GM10847 (cell line): ENCODE data around the gene ARID1B.

ENCODE experiments used
- POLR2A ChIP-seq: IDR thresholded peaks from 2 replicates; pipeline ENCODE4 v1.6.1; 2011; ENCODE audit not compliant: insufficient read length; ENCODE audit errors: extremely low read depth

The ARID1B gene

DNA sequence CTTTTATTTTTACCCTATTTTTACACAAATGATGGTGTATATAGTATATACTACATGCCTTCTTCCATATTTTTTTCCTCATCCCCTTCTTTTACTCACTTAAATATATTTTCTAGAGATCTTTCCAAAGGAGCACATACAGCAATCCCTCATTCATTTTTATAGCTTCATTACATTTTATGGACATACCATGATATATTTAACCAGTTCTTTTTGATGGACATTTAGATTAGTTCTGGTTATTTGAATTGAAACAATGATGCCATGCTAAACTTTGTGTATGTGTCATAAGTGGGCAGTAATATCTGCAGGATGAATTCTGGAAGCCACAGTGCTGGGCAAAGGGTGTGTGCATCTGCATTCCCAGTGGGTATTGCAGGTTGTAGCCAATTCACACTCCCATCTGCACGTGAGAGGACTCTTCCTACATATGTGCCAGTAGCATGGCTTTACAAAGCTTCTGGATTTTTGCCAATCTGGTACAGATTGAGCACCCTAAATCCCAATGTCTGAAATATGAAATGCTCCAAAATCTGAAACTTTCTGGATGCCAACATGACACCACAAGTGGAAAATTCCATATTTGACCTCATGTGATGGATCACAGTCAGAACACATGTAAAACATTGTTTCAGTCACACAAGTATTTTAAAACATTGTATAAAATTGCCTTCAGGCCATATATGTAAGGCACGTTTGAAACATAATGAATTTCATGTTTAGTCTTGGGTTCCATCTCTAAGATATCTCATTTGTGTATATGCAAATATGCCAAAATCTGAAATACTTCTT, 127.2 kb downstream of the ARID1B start:
- no peak for TF ChIP-seq POLR2A

DNA sequence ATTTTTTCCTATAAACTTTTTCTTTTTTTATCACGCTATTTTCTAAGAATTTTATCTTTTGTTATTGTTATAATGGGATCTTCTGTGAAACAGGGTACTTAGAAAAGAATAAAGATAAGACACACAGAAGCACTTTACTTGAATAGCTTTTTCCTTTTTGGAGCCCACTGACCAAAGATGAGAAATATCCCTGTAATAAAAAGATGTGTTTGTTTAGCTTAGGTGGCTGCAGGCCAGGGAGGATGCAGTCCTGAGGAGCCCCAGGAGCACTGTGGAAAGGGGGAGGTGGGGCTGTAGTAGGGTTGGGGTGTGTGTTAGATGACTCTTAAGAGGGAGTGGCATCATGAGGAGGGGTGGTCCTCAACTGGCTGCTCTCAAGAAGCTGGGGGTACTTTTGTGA, 128.6 kb downstream of the ARID1B start:
- no peak for TF ChIP-seq POLR2A

DNA sequence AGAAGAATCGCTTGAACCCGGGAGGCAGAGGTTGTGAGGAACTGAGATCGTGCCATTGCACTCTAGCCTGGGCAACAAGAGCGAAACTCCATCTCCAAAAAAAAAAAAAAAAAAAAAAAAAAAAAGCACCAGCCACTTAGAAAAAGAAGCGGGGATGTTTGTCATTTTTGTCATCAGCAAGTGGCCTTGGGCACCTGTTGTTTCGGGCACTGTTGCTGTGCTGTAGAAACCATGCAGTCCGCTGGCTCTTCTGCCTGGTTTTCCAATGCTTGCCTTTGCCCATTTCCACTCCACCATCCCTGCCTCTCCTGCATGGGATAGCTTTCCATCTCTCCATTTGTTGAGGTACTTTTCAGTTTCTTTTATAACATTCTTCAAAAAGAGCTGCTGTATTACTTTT, 129.3 kb downstream of the ARID1B start:
- TF ChIP-seq POLR2A = no peak

DNA sequence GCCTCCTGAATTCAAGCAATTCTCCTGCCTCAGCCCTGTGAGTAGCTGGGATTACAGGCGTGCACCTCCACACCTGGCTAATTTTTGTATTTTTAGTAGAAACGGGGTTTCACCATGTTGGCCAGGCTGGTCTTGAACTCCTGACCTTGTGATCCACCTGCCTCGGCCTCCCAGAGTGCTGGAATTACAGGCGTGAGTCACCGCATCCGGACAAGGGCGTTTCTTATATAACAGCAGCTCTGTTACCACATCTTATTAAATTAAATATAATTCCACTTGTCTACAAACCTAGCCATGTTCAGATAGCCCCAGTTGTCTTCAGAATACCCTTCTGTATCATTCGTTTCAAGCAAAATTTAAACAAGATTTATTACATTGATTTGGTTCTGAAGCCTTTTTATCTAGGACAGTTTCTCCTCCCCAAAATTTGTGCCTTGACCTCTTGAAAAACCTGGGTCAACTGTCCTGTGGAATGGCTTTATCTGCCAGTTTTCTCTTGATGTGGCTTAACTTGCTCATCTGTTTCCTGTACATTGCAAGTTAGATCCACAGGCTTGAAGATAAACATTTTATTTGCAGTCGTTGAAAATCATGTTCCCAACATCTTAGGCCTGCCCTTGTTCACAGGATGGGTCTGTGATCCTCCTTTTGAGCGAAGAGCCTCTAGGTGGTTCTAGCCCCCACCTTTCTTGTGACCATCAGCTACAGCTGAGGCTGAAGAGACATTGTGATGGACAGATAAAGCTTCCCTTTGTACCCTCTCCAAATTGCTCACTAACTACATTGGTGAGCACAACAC, 132.2 kb downstream of the ARID1B start:
- TF ChIP-seq POLR2A = no peak

DNA sequence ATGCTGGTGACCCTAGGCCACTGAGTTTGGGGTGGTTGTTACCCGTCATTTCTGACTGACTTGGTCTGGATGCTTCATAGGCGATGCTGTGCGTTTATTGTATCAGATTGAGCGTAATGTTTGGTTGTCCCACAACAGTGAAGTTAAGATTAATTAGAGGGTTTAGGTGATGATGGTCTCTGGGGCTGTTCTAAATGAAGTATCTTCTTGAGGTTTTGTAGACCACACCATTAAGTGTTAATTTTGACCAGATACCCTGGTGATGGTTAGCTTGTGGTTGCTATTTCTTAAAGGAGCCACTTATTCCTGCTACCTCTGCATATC, 132.8 kb downstream of the ARID1B start:
- TF ChIP-seq POLR2A = no peak

DNA sequence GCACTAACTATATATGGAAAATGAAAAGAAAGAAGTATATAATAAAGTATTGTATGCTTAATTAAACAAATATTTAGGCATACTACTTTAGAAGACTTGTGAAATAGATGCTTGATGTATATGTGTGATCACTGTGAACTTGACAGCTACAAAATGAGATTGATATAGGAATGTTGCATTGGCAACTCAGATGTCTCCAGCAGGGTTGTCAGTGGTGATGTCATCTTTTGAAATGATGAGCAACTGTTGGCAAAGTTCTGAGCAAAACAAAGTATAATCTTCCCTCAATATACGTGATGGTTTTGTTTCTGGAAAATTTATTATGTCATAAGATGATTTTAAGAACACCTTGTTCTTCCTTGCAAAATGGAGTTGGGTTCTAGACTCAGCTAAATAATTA, 133.8 kb downstream of the ARID1B start:
- no peak for TF ChIP-seq POLR2A

DNA sequence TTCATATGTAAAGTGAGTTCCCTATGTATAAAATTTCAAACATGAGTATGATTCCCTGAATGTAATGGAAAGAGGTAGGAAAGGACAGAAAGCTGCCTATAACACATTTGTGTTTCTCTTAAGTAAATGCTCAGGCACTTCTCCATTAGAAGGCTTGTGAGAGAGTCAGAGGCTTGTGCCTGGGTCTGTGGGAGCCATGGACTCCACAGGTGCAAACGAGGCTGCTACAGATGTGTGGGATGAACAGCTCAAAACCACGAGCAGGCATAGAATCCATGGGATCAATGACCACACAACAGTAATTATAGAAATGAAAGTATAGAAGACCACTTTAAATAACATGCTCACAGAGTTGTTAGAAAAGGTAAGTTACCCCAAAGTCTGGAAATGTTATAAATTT, 134.4 kb downstream of the ARID1B start:
- TF ChIP-seq POLR2A = no peak

DNA sequence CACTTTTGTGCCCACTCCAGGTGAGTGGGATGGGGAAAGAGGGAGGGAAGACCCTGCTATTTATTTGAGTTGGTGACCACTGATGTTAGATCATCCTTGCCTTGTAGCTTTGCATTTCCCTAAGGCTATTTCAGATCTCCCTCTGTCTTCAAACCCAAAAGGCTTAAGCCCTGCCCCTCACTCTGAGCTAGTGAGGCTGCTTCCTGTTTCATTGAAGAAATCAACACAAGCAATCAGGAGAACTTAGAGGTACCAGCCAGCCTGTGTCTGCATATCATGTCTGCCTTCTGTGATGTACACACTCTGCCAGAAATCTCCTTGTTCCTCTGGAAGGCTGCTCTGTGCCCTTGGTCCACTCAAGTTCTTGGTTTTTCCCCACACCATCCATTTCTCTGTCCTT, 135.3 kb downstream of the ARID1B start:
- TF ChIP-seq POLR2A = no peak

DNA sequence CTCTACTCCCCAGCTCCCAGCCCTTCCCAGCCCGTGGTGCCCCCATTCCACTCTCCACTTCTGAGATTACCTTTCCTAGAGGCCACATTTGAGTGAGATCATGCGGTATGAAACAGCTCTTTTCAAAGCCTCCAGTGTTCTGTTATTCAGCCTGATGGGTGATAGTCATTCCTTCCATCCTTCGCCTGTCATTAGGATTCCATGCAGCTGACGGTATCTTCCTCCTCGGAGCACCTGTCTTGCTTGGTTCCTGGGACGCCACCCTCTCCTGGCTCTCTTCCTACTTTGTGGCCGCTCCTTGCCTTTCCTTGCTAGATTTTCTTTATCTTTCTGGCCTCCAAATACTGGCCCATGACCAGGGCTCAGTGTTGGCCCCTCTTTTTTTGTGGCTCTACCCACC, 137.0 kb downstream of the ARID1B start:
- no peak for TF ChIP-seq POLR2A

DNA sequence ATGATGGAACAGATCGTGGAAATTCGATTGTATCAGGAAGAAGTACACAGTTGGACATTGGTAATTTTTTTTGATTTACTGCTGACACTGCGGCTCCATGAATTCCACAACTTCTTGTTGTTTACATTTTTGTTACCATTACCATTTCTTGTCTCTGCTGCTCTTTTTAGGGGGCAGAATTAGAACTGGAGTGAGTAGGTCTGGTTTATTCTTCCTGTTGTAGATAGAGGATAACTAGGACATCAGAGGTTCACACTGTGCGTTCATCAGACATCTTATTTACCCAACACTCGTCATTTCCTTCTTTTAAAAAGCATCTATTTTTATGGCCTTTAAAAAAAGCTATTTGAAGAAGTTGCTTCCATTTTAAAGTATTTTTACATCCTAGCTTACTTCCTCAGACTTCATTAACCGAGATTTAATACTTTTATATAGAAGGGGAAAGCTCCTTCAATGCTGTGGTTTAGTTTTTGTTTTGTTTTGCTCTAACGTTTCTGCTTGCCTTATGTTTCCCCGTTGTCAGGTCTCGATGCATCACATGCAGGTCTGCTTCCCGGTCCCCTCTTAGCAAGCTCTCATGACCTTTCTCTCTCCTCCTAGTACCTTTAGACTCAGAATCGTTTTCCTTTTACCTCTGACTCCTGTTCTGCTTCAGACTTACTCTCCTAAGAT, 139.1 kb downstream of the ARID1B start:
- TF ChIP-seq POLR2A = no peak

DNA sequence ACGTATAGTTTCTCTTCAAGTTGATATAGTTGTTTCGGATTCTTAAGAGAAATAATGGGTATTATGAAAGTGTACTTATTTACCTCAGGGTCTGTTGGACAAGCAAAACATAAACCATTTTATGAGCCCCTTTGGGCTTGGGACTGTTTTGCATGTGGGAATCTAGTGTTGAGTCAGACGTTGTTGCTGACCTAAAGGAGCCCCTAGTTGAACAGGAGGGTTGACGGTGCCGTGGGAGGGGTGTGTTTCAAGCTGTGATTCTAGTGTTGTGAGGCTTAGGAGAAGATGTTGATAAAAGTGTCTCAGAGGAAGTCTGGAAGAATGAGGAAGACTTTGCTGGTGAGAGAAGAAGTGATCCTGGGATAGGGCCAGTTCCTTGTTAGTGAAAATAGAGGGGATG, 140.0 kb downstream of the ARID1B start:
- TF ChIP-seq POLR2A = no peak

DNA sequence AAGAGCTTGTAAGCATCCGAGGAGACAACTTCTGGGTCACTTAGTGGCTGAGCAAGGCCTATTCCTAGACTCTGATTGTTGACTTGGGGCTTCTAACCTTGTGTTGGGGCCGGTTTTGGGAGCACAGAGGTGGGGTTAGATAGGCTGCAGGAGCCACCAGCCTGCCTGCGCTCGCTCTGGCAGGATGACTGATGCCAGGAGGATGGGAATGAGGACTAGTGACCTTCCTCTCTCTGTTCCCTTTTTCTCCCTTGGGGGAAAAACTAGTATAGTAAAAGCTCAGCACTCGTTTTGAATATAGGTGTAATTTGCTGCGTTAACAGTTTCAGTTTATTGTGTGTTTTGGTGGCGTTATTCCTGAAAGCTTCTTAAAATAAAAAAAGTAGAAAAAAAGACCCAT, 141.5 kb downstream of the ARID1B start:
- no peak for TF ChIP-seq POLR2A

DNA sequence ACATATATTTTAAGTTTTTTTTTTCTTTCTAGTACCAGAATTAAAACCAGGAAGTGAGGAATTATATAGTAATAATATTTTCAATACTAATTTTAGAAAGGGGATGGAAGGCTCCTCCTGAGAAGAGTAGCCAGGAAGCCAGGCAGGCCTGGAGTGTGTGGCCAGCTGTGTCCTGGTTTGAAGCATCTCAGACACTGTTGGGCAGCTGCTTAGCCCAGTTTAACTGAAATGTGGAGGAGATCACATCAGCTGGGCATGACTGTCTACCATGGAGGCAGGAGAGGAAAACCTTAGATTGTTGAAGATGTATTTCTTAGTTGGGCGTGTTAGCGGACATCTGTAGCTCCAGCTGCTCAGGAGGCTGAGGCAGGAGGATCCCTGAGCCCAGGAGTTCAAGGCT, 142.2 kb downstream of the ARID1B start:
- no peak for TF ChIP-seq POLR2A

DNA sequence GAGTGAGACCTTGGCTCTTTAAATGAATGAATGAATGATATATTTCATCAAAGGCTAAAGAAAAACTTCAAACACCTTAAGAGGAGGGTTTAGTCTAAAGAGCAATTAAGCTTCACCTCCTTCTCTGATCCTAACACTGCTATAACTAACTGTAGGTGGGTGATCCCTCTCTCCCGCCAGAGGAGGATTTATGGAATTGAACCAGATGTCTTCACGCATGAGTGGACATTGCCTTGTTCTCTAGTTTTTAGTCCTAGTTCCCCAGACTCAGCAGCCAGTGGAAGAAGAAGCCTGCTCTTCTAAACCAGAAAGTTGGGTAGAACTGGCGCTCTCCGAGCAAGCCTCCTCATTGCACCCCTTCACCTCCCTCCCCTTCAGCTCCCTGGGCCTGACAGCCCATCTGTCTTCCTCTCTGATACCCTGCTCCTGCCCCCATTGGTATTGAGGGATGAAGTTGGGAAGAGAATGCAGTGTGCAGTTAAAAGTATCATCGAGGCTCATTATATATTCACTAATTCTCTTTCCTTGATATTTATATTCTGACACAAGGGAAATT, 142.7 kb downstream of the ARID1B start:
- TF ChIP-seq POLR2A = no peak

DNA sequence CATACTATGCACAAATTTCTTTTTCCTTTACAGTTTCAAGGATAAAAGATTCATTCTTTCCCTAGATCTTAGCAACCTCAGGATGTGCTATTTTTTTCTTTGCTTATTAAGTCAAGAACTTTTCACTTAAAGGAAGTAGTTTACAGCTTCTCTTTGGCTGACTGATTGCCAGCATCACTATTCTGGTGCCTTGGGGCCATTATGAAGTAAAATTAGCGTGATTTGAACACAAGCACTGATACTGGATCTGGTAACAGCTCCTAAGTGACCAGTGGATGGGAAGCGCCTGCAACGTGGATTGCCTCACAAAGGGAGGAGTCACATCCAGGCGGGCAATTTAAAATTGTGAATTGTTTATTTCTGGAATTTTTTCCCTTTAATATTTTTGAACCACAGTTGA, 147.1 kb downstream of the ARID1B start:
- TF ChIP-seq POLR2A = no peak

DNA sequence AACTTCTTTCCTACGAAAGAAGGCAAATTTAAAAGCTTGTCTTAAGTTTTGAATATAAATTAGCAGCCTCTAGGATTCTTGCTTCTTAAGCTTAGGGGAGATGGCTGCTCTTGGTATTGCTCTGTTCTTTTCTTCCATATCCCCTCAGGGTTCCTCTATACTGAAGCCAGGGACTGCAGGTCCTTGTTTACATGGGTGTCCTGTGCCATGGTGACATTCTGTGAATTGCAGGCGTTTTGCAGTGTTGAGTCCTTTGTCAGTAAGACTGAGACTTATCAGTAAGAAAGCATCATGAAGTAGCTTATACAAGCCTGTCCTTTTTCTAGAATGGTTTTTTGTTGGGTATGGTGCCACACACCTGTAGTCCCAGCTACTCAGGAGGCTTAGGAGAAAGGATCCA, 147.8 kb downstream of the ARID1B start:
- no peak for TF ChIP-seq POLR2A
